A549 (cell line): Measurements from ENCODE around the gene NKAP. TPM values are rescaled to one million over a fixed set of nuclear protein-coding genes. Genes with fewer than 3 reads are reported as not detected.

ENCODE experiments used
- ATAC-seq, 2 experiments: fragments of 200-7000 bp in 1 of 2; fragments of >200 bp in 1 of 2; cut with Nextera tagmentation in 1 of 2; cut with Tn5 transposase in 1 of 2; 3 replicates each; pipeline versions ENCODE4 v1.8.0 to v1.9.1; 2018 to 2020; ENCODE audit warnings: mild to moderate bottlenecking in 1 of 2, moderate library complexity in 1 of 2
- CTCF ChIA-PET: fragments of 300-600 bp; sonication (Branson Sonifier 250); formaldehyde crosslinking; extraction: SDS; loops from one replicate; lab custom pipeline; 2021; ENCODE audit warnings: antibody characterized with exemption, inconsistent platforms; lab: Yijun Ruan, JAX
- POLR2A ChIA-PET: fragments of 350-600 bp; formaldehyde crosslinking; extraction: SDS; loops from one replicate; lab custom pipeline; 2021; ENCODE audit warnings: antibody characterized with exemption, inconsistent platforms; lab: Yijun Ruan, JAX
- DNase-seq, 2 experiments: peaks; one replicate each; pipeline versions ENCODE4 v3.0.0 to v3.0.0-alpha.2; 2011 to 2016; ENCODE audit warnings: low read depth in 1 of 2, low spot score in 1 of 2
- FAIRE-seq: peaks from 2 replicates; lab custom pipeline; 2011; peaks lifted over from hg19 to GRCh38; lab: Jason Lieb, UNC
- H3K27ac ChIP-seq, 2 experiments: fragments of >200 bp; sonication (Bioruptor Twin); formaldehyde crosslinking; 3 replicates each; pipeline ENCODE4 v1.5.1; 2016 to 2017
- H3K4me1 ChIP-seq: fragments of >200 bp; sonication (Bioruptor Twin); formaldehyde crosslinking; 3 replicates; pipeline ENCODE4 v1.6.1; 2016
- H3K4me2 ChIP-seq: fragments of >200 bp; sonication (Bioruptor Twin); formaldehyde crosslinking; 3 replicates; pipeline ENCODE4 v1.6.1; 2016
- H3K4me3 ChIP-seq: fragments of >200 bp; sonication (Bioruptor Twin); formaldehyde crosslinking; 3 replicates; pipeline ENCODE4 v1.5.1; 2016
- H3K9me3 ChIP-seq: fragments of >200 bp; sonication (Bioruptor Twin); formaldehyde crosslinking; 3 replicates; pipeline ENCODE4 v1.6.1; 2016
- BCL3 ChIP-seq: fragments of >200 bp; sonication (Bioruptor Twin); formaldehyde crosslinking; IDR thresholded peaks from 3 replicates; pipeline ENCODE4 v1.6.1; 2016
- BHLHE40 ChIP-seq: IDR thresholded peaks from 2 replicates; pipeline ENCODE4 v1.6.1; 2012; ENCODE audit warnings: low read depth, low read length, inconsistent platforms
- CEBPB ChIP-seq, 2 experiments: fragments of >200 bp in 1 of 2; sonication (Bioruptor Twin) in 1 of 2; formaldehyde crosslinking in 1 of 2; IDR thresholded peaks; 2 replicates each; pipeline ENCODE4 v1.6.1; 2012 to 2016
- CTCF ChIP-seq: fragments of >200 bp; sonication (Bioruptor Twin); formaldehyde crosslinking; IDR thresholded peaks from 3 replicates; pipeline ENCODE4 v1.5.1; 2016
- E2F6 ChIP-seq: IDR thresholded peaks from 2 replicates; pipeline ENCODE4 v1.6.1; 2012; ENCODE audit warnings: low read depth, borderline replicate concordance
- EHF ChIP-seq: fragments of 250-450 bp; sonication (Bioruptor Pico); IDR thresholded peaks from 2 replicates; pipeline ENCODE4 v1.5.0; 2020; ENCODE audit warnings: mild to moderate bottlenecking
- GATA3 ChIP-seq: IDR thresholded peaks from 2 replicates; pipeline ENCODE4 v1.6.1; 2012; ENCODE audit warnings: borderline replicate concordance
- HOXB5 ChIP-seq: fragments of 250-450 bp; sonication (Bioruptor Pico); IDR thresholded peaks from 2 replicates; pipeline ENCODE4 v1.5.0; 2020; ENCODE audit warnings: mild to moderate bottlenecking, moderate library complexity
- KDM5A ChIP-seq: fragments of 200-600 bp; sonication (generic); IDR thresholded peaks from 2 replicates; pipeline ENCODE4 v1.6.1; 2016; ENCODE audit warnings: antibody characterized with exemption, mild to moderate bottlenecking
- MAX ChIP-seq: IDR thresholded peaks from 2 replicates; pipeline ENCODE4 v1.6.1; 2012
- MAZ ChIP-seq: fragments of 150-350 bp; IDR thresholded peaks from 2 replicates; pipeline ENCODE4 v1.6.1; 2014; ENCODE audit warnings: antibody characterized with exemption, low read depth, low read length, borderline replicate concordance
- NFE2L2 ChIP-seq: fragments of 150-350 bp; conservative IDR thresholded peaks from 2 replicates; pipeline ENCODE4 v1.6.1; 2014; ENCODE audit warnings: low read length
- NPAS2 ChIP-seq: fragments of 250-450 bp; sonication (Bioruptor Pico); IDR thresholded peaks from 2 replicates; pipeline ENCODE4 v1.8.0; 2022; ENCODE audit warnings: mild to moderate bottlenecking, moderate library complexity, borderline replicate concordance
- PBX3 ChIP-seq: IDR thresholded peaks from 2 replicates; pipeline ENCODE4 v1.6.1; 2012
- RAD21 ChIP-seq, 2 experiments: fragments of >200 bp in 1 of 2; sonication (Bioruptor Twin) in 1 of 2; formaldehyde crosslinking in 1 of 2; IDR thresholded peaks in 1 of 2; conservative IDR thresholded peaks in 1 of 2; 2 replicates in 1 of 2; 3 replicates in 1 of 2; pipeline ENCODE4 v1.6.1; 2012 to 2018; ENCODE audit warnings: inconsistent platforms in 1 of 2
- RARB ChIP-seq: fragments of 250-450 bp; sonication (Bioruptor Pico); IDR thresholded peaks from 2 replicates; pipeline ENCODE4 v1.8.0; 2021; ENCODE audit warnings: mild to moderate bottlenecking, moderate library complexity
- REST ChIP-seq: fragments of 200-600 bp; sonication (generic); IDR thresholded peaks from 2 replicates; pipeline ENCODE4 v1.6.1; 2016; ENCODE audit warnings: antibody characterized with exemption, mild to moderate bottlenecking, moderate library complexity
- RNF2 ChIP-seq: fragments of 200-600 bp; sonication (generic); IDR thresholded peaks from 2 replicates; pipeline ENCODE4 v1.6.1; 2016; ENCODE audit warnings: low read depth, mild to moderate bottlenecking, antibody characterized with exemption, moderate library complexity, borderline replicate concordance
- SMC3 ChIP-seq: fragments of >200 bp; sonication (Bioruptor Twin); formaldehyde crosslinking; IDR thresholded peaks from 3 replicates; pipeline ENCODE4 v1.6.1; 2018; ENCODE audit warnings: inconsistent platforms
- SREBF2 ChIP-seq: fragments of 450-650 bp; IDR thresholded peaks from 2 replicates; pipeline ENCODE4 v1.6.1; 2014; ENCODE audit warnings: mild to moderate bottlenecking, moderate library complexity
- TP53 ChIP-seq: fragments of 250-450 bp; sonication (Bioruptor Pico); IDR thresholded peaks from 2 replicates; pipeline ENCODE4 v1.5.0; 2021; ENCODE audit warnings: mild to moderate bottlenecking, moderate library complexity
- ZC3H11A ChIP-seq: fragments of 450-650 bp; IDR thresholded peaks from 2 replicates; pipeline ENCODE4 v1.6.1; 2014; ENCODE audit warnings: antibody characterized with exemption, mild to moderate bottlenecking
- ZFP36 ChIP-seq: fragments of 450-650 bp; IDR thresholded peaks from 2 replicates; pipeline ENCODE4 v1.6.1; 2014; ENCODE audit warnings: borderline replicate concordance; ENCODE audit not compliant: partially characterized antibody
- ZSCAN20 ChIP-seq: fragments of 250-450 bp; sonication (Bioruptor Pico); IDR thresholded peaks from 2 replicates; pipeline ENCODE4 v1.8.0; 2022; ENCODE audit warnings: mild to moderate bottlenecking, moderate library complexity
- WGBS: methylation state at CpG from one replicate; pipeline ENCODE4 v1.1.6; 2017; ENCODE audit errors: missing lambda C conversion rate; 5-methylcytosine and 5-hydroxymethylcytosine counted together
- polyA plus RNA-seq, 4 experiments: library from polyadenylated mRNA; depleted of rRNA in 3 of 4; stranded (reverse); fragments of >200 nt; fragmentation: RNase III in 1 of 4; extraction: RNeasy Plus Mini Kit Qiagen cat#74134 plus additional on column Dnase treatment in 1 of 4; gene quantifications; 2 replicates in 3 of 4; 3 replicates in 1 of 4; pipeline ENCODE4 v1.2.3, GENCODE V29; 2011 to 2017

The NKAP gene
- polyA plus RNA-seq, 2 of the 4 experiments (the other 2 are of a cell fraction) = 6.3 to 16.9 TPM

GRCh38 chrX:119885554-119886428 lies 57.8 kb downstream of the NKAP start:
- no peak overlapping the region for H3K27ac ChIP-seq
- no peak overlapping the region for H3K4me3 ChIP-seq
- FAIRE-seq (peak; percentile 89), DNase-seq (peak in 1 of 2 experiments; percentile 72), ATAC-seq (no peak)
- CTCF ChIA-PET = interaction anchor here (0.6 kb wide), 1 partner anchor 1121 kb away, joined by 4 read pairs; no protein-coding TSS in a partner anchor
- TF ChIP-seq EHF = 0 out of 2 replicates have a peak, but pooled peaks have one; percentile 29
- no peak for TF ChIP-seq BHLHE40
- no peak for TF ChIP-seq CEBPB (IDR thresholded peaks at IDR 0.05)
- no peak for TF ChIP-seq PBX3
- no peak for TF ChIP-seq RNF2
- TF ChIP-seq NPAS2 (CRISPR knock-in tag) = no peak
- no peak for TF ChIP-seq MAZ
- no peak for TF ChIP-seq SMC3
- TF ChIP-seq NFE2L2 = no peak
- no peak for TF ChIP-seq TP53
- 0 out of 2 replicates have a peak, but pooled peaks have one; percentile 33 for TF ChIP-seq HOXB5 (CRISPR knock-in tag)
- TF ChIP-seq ZC3H11A = no peak
- H3K4me2 ChIP-seq = peak overlapping the region; percentile 36; the same call in 1 of the 3 replicates
- POLR2A ChIA-PET = no interaction called here
- 78% methylated on average over 11 of the region's 11 CpGs for WGBS
- no peaks in the 10 kb centered on the region for H3K4me1 ChIP-seq
- H3K9me3 ChIP-seq = no peaks in the 10 kb centered on the region

- DNase-seq (peak; percentile 59 to 70), FAIRE-seq (peak; percentile 95), ATAC-seq (peak; percentile 98 to 99)
- H3K4me2 ChIP-seq = no peak overlapping the region
- CTCF ChIA-PET = interaction anchor here (0.6 to 1.2 kb wide), 7 partner anchors 8 to 271 kb away, joined by 3 to 10 read pairs (median 3); no protein-coding TSS in a partner anchor
- no peaks in the 10 kb centered on the region for H3K9me3 ChIP-seq
- no peaks in the 10 kb centered on the region for H3K4me1 ChIP-seq
- POLR2A ChIA-PET = interaction anchor here (0.9 kb wide), 1 partner anchor 89 kb away, joined by 3 read pairs; the partner anchor contains the start of gene RPL39
- H3K4me3 ChIP-seq = no peak overlapping the region
- H3K27ac ChIP-seq = no peak overlapping the region
- 60% methylated on average over 11 of the region's 11 CpGs for WGBS
- TF ChIP-seq RNF2 (no peak), TP53 (no peak), ZFP36 (no peak), BCL3 (no peak), REST (no peak), RAD21 (conservative IDR thresholded peaks at IDR 0.05 in 1 of 2, IDR thresholded peaks at IDR 0.05 in 1 of 2) (peak; percentile 26 to 52; a peak in 2 of 5 replicates), SREBF2 (no peak), SMC3 (0 out of 3 replicates have a peak, but pooled peaks have one; percentile 14), MAX (no peak), CTCF (peak; percentile 58), ZC3H11A (no peak), KDM5A (no peak), RARB (CRISPR knock-in tag) (no peak), ZSCAN20 (CRISPR knock-in tag) (no peak), GATA3 (no peak), MAZ (no peak), E2F6 (no peak)
Measured at GRCh38 chrX:119880552-119881437, 62.8 kb downstream of the NKAP start.
